Thyroid gland (tissue), 4 donors: ENCODE measurements around the gene FBXL17. TPM values are rescaled to one million over a fixed set of nuclear protein-coding genes. Genes with fewer than 3 reads are reported as not detected.

ENCODE experiments used
- DNase-seq, 2 donors: peaks; one replicate each; pipeline ENCODE4 v3.0.0-alpha.2; 2019
- H3K27ac ChIP-seq, 3 donors: fragments of 200-600 bp; sonication (generic); 1 replicate in 2 of 3; 2 replicates in 1 of 3; pipeline ENCODE4 v1.5.1; 2016 to 2019; ENCODE audit warnings: mild to moderate bottlenecking in 1 of 3, moderate library complexity in 1 of 3
- H3K27me3 ChIP-seq: fragments of 200-600 bp; sonication (generic); one replicate; pipeline ENCODE4 v1.5.1; 2019
- H3K36me3 ChIP-seq, 2 donors: fragments of 200-600 bp; sonication (generic); one replicate each; pipeline ENCODE4 v1.5.1; 2016 to 2019
- H3K4me1 ChIP-seq, 2 donors: fragments of 200-600 bp; sonication (generic); one replicate each; pipeline ENCODE4 v1.5.1; 2017 to 2019
- H3K4me3 ChIP-seq, 3 donors: fragments of 200-600 bp; sonication (generic); replicated peaks in 1 of 3; 1 replicate in 2 of 3; 2 replicates in 1 of 3; pipeline ENCODE4 v1.5.1; 2016; ENCODE audit warnings: mild to moderate bottlenecking in 1 of 3
- H3K9me3 ChIP-seq: fragments of 200-600 bp; sonication (generic); one replicate; pipeline ENCODE4 v1.5.1; 2017
- CTCF ChIP-seq, 6 experiments: fragments of 200-600 bp in 3 of 6; fragments of 450-650 bp in 3 of 6; sonication (generic) in 3 of 6; IDR thresholded peaks; one replicate each; pipeline ENCODE4 v1.5.1; 2016 to 2019; ENCODE audit warnings: antibody characterized with exemption in 6 of 6, mild to moderate bottlenecking in 2 of 6, inconsistent platforms in 1 of 6, moderate library complexity in 1 of 6
- POLR2A ChIP-seq, 2 donors: fragments of 450-650 bp; IDR thresholded peaks; one replicate each; pipeline ENCODE4 v1.6.1; 2017; ENCODE audit warnings: antibody characterized with exemption in 2 of 2, mild to moderate bottlenecking in 2 of 2, moderate library complexity in 1 of 2
- WGBS, 2 donors: methylation state at CpG; one replicate each; pipeline ENCODE4 v1.1.5; 2017; 5-methylcytosine and 5-hydroxymethylcytosine counted together
- intact Hi-C: fragments of 100-400 bp; cut with DNase I; formaldehyde crosslinking; loops from one replicate; pipeline ENCODE4 v1.15.1; 2023
- total RNA-seq, 4 donors: library from RNA; depleted of rRNA; stranded (reverse); fragments of >200 nt; gene quantifications; one replicate each; pipeline ENCODE4 v1.2.3, GENCODE V29; 2016

FBXL17 gene
- total RNA-seq, 4 donors from 2014 or later, result 37.6 to 77.7 (median 55.6) TPM

GRCh38 chr5:107857785-107858184 is 524.1 kb downstream of the FBXL17 start:
- no peak for DNase-seq
- intact Hi-C loops, result no loop called here

GRCh38 chr5:107855171-107855570 is 526.7 kb downstream of the FBXL17 start:
- H3K9me3 ChIP-seq, result no peaks in the 10 kb centered on the region
- WGBS, 2 donors, result 70 to 77% methylated on average over 2 of the region's 2 CpGs
- H3K4me1 ChIP-seq, result no peaks in the 10 kb centered on the region
- intact Hi-C loops, result no loop called here
- H3K27me3 ChIP-seq, result no peaks in the 10 kb centered on the region
- TF ChIP-seq POLR2A (IDR thresholded peaks at IDR 0.05) (no peak), CTCF (IDR thresholded peaks at IDR 0.05) (no peak)
- no peak overlapping the region for H3K4me3 ChIP-seq
- no peak for DNase-seq
- no peak overlapping the region for H3K27ac ChIP-seq
- H3K36me3 ChIP-seq, result no peaks in the 10 kb centered on the region

More at GRCh38 chr5:107857785-107858184, 524.1 kb downstream of the FBXL17 start:
- no peaks in the 10 kb centered on the region for H3K9me3 ChIP-seq
- no peaks in the 10 kb centered on the region for H3K27me3 ChIP-seq
- TF ChIP-seq POLR2A (IDR thresholded peaks at IDR 0.05), result no peak
- no peak for TF ChIP-seq CTCF (IDR thresholded peaks at IDR 0.05)
- H3K4me3 ChIP-seq, result no peak overlapping the region
- 98% methylated on average over 2 of the region's 2 CpGs for WGBS, 2 donors
- no peaks in the 10 kb centered on the region for H3K4me1 ChIP-seq
- H3K36me3 ChIP-seq, result peaks cover 0 to 4% of the 10 kb centered on the region in 2 donors
- H3K27ac ChIP-seq, result no peak overlapping the region

GRCh38 chr5:107853696-107854095 is 528.2 kb downstream of the FBXL17 start:
- H3K27me3 ChIP-seq, result no peaks in the 10 kb centered on the region
- 90 to 91% methylated on average over 6 of the region's 6 CpGs for WGBS, 2 donors
- H3K4me3 ChIP-seq, result no peak overlapping the region
- TF ChIP-seq CTCF (IDR thresholded peaks at IDR 0.05), result no peak
- TF ChIP-seq POLR2A (IDR thresholded peaks at IDR 0.05), result no peak
- no peak for DNase-seq
- no peaks in the 10 kb centered on the region for H3K36me3 ChIP-seq
- no peaks in the 10 kb centered on the region for H3K9me3 ChIP-seq
- H3K4me1 ChIP-seq, result no peaks in the 10 kb centered on the region
- intact Hi-C loops, result no loop called here
- no peak overlapping the region for H3K27ac ChIP-seq

GRCh38 chr5:107853031-107853430 is 528.9 kb downstream of the FBXL17 start:
- WGBS, 2 donors, result 88 to 94% methylated on average over 8 of the region's 8 CpGs
- intact Hi-C loops, result no loop called here
- no peak overlapping the region for H3K4me3 ChIP-seq
- DNase-seq, result no peak
- H3K9me3 ChIP-seq, result no peaks in the 10 kb centered on the region
- H3K27ac ChIP-seq, result no peak overlapping the region
- no peaks in the 10 kb centered on the region for H3K36me3 ChIP-seq
- no peaks in the 10 kb centered on the region for H3K27me3 ChIP-seq
- H3K4me1 ChIP-seq, result no peaks in the 10 kb centered on the region
- TF ChIP-seq POLR2A (IDR thresholded peaks at IDR 0.05), result no peak
- TF ChIP-seq CTCF (IDR thresholded peaks at IDR 0.05), result no peak

- Histone ChIP-seq H3K4me1 (no peaks in the 10 kb centered on the region), H3K36me3 (no peaks in the 10 kb centered on the region), H3K4me3 (no peak overlapping the region), H3K9me3 (no peaks in the 10 kb centered on the region), H3K27me3 (no peaks in the 10 kb centered on the region), H3K27ac (no peak overlapping the region)
- DNase-seq, result no peak
- WGBS, 2 donors, result 94 to 95% methylated on average over 5 of the region's 5 CpGs
- intact Hi-C loops, result no loop called here
- TF ChIP-seq CTCF (IDR thresholded peaks at IDR 0.05) (no peak), POLR2A (IDR thresholded peaks at IDR 0.05) (no peak)
These were observed 532.8 kb downstream of the FBXL17 start for GRCh38 chr5:107849118-107849517.
